Astrocyte of the cerebellum (primary cell): ENCODE measurements around the gene LIN7C.

Experiments
- DNase-seq: peaks from one replicate; pipeline ENCODE4 v3.0.0-alpha.2; 2011; ENCODE audit warnings: low read depth
- H3K4me3 ChIP-seq: 2 replicates; pipeline ENCODE4 v1.5.1; 2011; ENCODE audit warnings: mild to moderate bottlenecking, low read depth, low read length, moderate library complexity
- in situ Hi-C: cut with HindIII; loops from 2 replicates; pipeline ENCODE4 v1.10.0; 2017; ENCODE audit warnings: low sequenced_read_pairs
- TF ChIP-seq, protein P1 (sequence below): IDR thresholded peaks from 2 replicates; pipeline ENCODE4 v1.5.1; 2012; ENCODE audit warnings: low read length, low read depth, moderate library complexity, mild to moderate bottlenecking; ENCODE audit errors: missing control alignments

Gene LIN7C, protein sequence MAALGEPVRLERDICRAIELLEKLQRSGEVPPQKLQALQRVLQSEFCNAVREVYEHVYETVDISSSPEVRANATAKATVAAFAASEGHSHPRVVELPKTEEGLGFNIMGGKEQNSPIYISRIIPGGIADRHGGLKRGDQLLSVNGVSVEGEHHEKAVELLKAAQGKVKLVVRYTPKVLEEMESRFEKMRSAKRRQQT

GRCh38 chr11:27506200-27507182 lies at the start of gene LIN7C:
TSS of gene LIN7C (minus strand) at chr11:27506769. CDS start at chr11:27506752, 17 bp downstream.
- peak; percentile 89 for DNase-seq
- peak within 1 kb of the TSS; percentile 98 for H3K4me3 ChIP-seq
- TF ChIP-seq, protein P1, sequence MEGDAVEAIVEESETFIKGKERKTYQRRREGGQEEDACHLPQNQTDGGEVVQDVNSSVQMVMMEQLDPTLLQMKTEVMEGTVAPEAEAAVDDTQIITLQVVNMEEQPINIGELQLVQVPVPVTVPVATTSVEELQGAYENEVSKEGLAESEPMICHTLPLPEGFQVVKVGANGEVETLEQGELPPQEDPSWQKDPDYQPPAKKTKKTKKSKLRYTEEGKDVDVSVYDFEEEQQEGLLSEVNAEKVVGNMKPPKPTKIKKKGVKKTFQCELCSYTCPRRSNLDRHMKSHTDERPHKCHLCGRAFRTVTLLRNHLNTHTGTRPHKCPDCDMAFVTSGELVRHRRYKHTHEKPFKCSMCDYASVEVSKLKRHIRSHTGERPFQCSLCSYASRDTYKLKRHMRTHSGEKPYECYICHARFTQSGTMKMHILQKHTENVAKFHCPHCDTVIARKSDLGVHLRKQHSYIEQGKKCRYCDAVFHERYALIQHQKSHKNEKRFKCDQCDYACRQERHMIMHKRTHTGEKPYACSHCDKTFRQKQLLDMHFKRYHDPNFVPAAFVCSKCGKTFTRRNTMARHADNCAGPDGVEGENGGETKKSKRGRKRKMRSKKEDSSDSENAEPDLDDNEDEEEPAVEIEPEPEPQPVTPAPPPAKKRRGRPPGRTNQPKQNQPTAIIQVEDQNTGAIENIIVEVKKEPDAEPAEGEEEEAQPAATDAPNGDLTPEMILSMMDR: no peak
- in situ Hi-C loops: no loop called here

- H3K4me3 ChIP-seq: no peak overlapping the region
- in situ Hi-C loops: no loop called here
- TF ChIP-seq, protein P1: no peak
- DNase-seq: no peak
Measured at GRCh38 chr11:27555264-27555663, 48.7 kb upstream of the LIN7C start.

- DNase-seq: no peak
- in situ Hi-C loops: no loop called here
- TF ChIP-seq, protein P1: no peak
- no peak overlapping the region for H3K4me3 ChIP-seq
Measured at GRCh38 chr11:27553186-27553585, 46.6 kb upstream of the LIN7C start.

GRCh38 chr11:27552341-27552740 lies 45.8 kb upstream of the LIN7C start:
- no peak overlapping the region for H3K4me3 ChIP-seq
- TF ChIP-seq, protein P1: no peak
- in situ Hi-C loops: no loop called here
- DNase-seq: no peak

- DNase-seq: no peak
- in situ Hi-C loops: no loop called here
- TF ChIP-seq, protein P1: no peak
- no peak overlapping the region for H3K4me3 ChIP-seq
Measured at GRCh38 chr11:27551127-27551526, 44.6 kb upstream of the LIN7C start.

DNA sequence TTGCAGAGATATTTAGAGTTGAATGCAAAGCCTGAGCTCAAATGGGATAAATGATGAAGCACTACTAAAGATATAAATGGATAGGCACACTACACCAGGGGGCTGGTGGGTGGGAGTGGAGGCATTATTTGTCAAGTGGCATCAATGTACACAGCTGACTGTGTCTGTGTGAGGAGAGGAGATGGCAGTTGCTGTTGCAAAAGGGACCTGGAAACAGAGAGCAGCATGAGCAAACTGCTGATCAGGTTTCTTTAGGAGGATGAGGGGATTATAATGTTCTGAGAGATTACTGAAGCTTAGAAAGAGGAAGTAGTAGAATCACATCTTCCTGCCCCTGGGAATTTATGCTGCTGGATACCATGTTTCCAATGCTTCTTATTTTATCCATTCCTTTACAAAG lies 39.4 kb upstream of the LIN7C start:
- TF ChIP-seq, protein P1: no peak
- DNase-seq: no peak
- in situ Hi-C loops: no loop called here
- no peak overlapping the region for H3K4me3 ChIP-seq
